Upper lobe of left lung (tissue), 4 donors: Measurements from ENCODE around the gene TMED6.

Experiments
- CTCF ChIP-seq, 6 experiments: fragments of 450-650 bp in 4 of 6; fragments of 200-600 bp in 2 of 6; sonication (generic) in 2 of 6; IDR thresholded peaks; one replicate each; pipeline ENCODE4 v1.5.1; 2016 to 2019; ENCODE audit warnings: antibody characterized with exemption in 6 of 6
- EP300 ChIP-seq, 4 donors: sonication (generic); formaldehyde crosslinking; IDR thresholded peaks; one replicate each; pipeline ENCODE4 v1.5.1; 2017; ENCODE audit warnings: antibody characterized with exemption in 4 of 4, control low read depth in 2 of 4
- POLR2A ChIP-seq, 4 donors: fragments of 450-650 bp; IDR thresholded peaks; one replicate each; pipeline ENCODE4 v1.5.1; 2016 to 2017; ENCODE audit warnings: antibody characterized with exemption in 4 of 4, mild to moderate bottlenecking in 2 of 4
- POLR2AphosphoS5 ChIP-seq, 2 donors: sonication (generic); formaldehyde crosslinking; IDR thresholded peaks; one replicate each; pipeline ENCODE4 v1.5.1; 2017; ENCODE audit warnings: antibody characterized with exemption in 2 of 2

GRCh38 chr16:69294051-69294450, 57.5 kb downstream of the TMED6 start:
- no peak for TF ChIP-seq CTCF (IDR thresholded peaks at IDR 0.05)
- no peak for TF ChIP-seq POLR2AphosphoS5 (IDR thresholded peaks at IDR 0.05)
- TF ChIP-seq POLR2A (IDR thresholded peaks at IDR 0.05), result no peak
- TF ChIP-seq EP300 (IDR thresholded peaks at IDR 0.05), result no peak
